Measurements from ENCODE around the gene RFESD. TPM values are rescaled to one million over a fixed set of nuclear protein-coding genes. Genes with fewer than 3 reads are reported as not detected.

RFESD gene
- 1 to 10 TPM in 10 of 12 donors, not detected in 2; 2.5 to 8.3 (median 4.3) TPM for polyA plus RNA-seq (ENCODE audit: insufficient read length in 12 of 12)
- long read RNA-seq, donor 1, partial matches to known transcripts: 0 of 1 reads
- long read RNA-seq, donor 1, other reads (novel, unspliced or antisense): 0 of 1 reads
- long read RNA-seq, donor 2, partial matches to known transcripts: 0 of 4 reads
- long read RNA-seq, donor 2, other reads (novel, unspliced or antisense): 0 of 4 reads
- long read RNA-seq, donor 3, partial matches to known transcripts: 0 of 2 reads
- long read RNA-seq, donor 3, other reads (novel, unspliced or antisense): 0 of 2 reads
- long read RNA-seq, donor 4, partial matches to known transcripts: 0 of 1 reads
- long read RNA-seq, donor 4, other reads (novel, unspliced or antisense): 0 of 1 reads
- long read RNA-seq, donor 5, partial matches to known transcripts: 0 of 3 reads
- long read RNA-seq, donor 5, other reads (novel, unspliced or antisense): 0 of 3 reads
- long read RNA-seq, donor 6: 0 reads
- long read RNA-seq, donor 7, partial matches to known transcripts: 0 of 1 reads
- long read RNA-seq, donor 7, other reads (novel, unspliced or antisense): 0 of 1 reads
- long read RNA-seq, donor 8: 0 reads
- long read RNA-seq, donor 9: 0 reads
- long read RNA-seq, donor 10, partial matches to known transcripts: 0 of 1 reads
- long read RNA-seq, donor 10, other reads (novel, unspliced or antisense): 0 of 1 reads
- long read RNA-seq, donor 11, partial matches to known transcripts: 0 of 3 reads
- long read RNA-seq, donor 11, other reads (novel, unspliced or antisense): 0 of 3 reads

- peak; percentile 94 for DNase-seq
Observed at GRCh38 chr5:95646569-95647431, at the start of gene RFESD. Gene RFESD, plus strand, starts transcription at chr5:95646777. Its CDS starts 5,495 bp downstream, at chr5:95652272.

- no peak for DNase-seq
Observed at GRCh38 chr5:95599252-95599651, 47.3 kb upstream of the RFESD start.

DNA sequence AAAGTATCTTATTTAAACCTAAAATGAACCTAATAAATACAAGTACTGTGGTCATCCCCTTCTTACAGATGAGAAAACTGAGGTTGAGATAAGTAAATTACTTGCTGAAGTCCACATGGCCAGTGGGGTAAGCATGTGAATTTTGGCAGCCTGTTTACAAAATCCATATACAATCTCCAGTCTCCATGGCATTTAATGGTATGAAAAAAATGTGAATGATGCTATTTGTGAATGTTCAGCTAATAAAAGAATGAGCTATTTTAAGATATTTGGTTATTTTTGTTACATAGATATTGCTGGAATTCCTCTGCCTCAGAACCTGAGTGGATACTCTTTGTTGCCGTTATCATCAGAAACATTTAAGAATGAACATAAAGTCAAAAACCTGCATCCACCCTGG lies 46.0 kb upstream of the RFESD start:
- no peak for DNase-seq

DNA sequence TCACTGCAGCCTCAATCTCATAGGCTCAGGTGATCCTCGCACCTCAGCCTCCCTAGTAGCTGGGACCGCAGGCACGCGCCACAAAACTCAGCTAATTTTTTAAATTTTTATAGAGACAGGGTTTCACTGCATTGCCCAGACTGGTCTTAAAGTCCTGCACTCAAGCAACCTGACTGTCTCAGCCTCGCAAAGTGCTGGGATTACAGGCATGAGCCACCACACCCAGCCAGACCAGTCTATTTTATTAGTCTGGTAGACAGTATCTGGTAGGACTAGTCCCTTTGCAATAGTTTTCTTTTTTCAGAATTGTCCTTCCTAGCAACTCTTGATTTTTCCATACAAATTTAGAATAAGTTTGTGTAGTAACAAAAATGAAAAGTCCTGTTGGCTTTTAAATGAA lies 40.8 kb upstream of the RFESD start:
- DNase-seq: no peak

- no peak for DNase-seq
Observed at GRCh38 chr5:95606419-95606818, 40.2 kb upstream of the RFESD start.

DNA sequence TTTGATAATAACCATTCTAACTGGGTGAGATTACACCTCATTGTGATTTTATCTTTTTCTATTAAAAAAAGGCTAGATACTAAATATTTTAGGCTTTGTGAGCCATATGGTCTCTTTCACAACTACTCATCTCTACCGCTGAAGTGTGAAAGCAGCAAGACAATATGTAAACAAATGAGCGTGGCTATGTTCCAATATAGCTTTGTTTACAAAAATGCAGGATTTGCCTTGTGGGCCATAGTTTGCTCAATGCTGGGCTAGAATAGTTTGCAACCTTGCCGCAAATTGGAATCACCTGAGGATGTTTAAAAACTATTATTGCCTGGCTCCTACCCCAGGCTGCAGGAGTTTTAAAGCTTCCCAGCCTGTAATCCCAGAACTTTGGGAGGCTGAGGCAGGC lies 36.9 kb upstream of the RFESD start:
- no peak for DNase-seq

DNA sequence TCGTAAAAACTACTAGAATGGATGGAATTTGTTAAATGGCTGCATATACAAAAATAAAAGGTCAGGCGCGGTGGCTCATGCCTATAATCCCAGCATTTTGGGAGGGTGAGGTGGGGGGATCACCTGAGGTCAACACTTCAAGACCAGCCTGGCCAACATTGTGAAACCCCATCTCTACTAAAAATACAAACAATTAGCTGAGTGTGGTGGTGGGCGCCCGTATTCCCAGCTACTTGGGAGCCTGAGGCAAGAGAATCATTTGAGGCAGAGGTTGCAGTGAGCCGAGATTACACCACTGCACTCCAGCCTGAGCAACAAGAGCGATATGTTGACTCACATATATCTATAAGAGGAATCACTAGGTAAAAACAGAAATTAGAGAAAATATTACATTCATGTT lies 36.0 kb upstream of the RFESD start:
- DNase-seq: no peak

- DNase-seq: no peak
Observed at GRCh38 chr5:95611396-95611795, 35.2 kb upstream of the RFESD start.

GRCh38 chr5:95613514-95613913 lies 33.1 kb upstream of the RFESD start:
- DNase-seq: no peak

- no peak for DNase-seq
Observed at GRCh38 chr5:95615164-95615467, 31.5 kb upstream of the RFESD start.

GRCh38 chr5:95617057-95617456 lies 29.5 kb upstream of the RFESD start:
- no peak for DNase-seq

DNA sequence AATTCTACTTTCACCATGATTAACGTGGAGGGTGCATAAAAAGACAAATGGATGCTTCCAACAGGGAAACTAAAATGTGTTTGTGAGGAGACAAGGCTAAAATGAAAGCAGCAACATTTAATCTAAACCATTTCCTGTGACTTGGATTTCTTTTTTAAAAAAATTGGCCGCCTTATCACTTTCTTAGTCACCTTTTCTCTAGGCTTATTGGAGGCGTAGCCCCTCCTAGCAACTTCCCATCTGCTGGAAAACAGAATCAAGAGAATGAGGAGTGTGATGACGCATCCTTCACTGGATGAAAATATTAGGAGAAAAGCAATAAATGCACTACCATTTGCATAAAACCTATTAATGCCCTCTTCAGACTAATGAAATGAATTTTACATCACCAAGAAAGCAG lies 27.5 kb upstream of the RFESD start:
- no peak for DNase-seq

DNA sequence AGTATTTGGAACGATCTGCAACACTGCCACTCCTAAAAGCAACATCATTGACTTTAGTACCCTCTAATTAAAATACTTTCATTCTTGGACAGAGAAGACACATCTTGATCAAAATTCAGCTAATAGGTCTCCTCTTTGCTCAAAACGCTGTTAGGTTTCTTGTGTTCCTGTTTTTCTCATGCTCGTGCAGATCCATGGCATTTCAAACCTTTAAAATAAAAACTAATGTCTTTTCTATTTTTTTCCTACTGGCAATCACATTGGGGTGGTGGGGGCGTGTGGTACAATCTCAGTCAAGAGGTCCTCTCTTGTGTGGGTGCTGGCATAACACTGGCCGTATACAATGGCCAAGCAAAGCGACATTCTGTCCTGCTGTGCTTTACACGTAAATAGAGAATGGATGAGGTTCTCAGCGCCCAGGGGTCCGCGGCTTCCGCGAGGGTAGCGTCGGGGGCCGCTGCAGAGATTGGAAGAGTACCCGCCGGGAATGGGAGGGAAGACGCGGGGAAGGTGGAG lies 27.0 kb upstream of the RFESD start:
- DNase-seq: no peak

DNA sequence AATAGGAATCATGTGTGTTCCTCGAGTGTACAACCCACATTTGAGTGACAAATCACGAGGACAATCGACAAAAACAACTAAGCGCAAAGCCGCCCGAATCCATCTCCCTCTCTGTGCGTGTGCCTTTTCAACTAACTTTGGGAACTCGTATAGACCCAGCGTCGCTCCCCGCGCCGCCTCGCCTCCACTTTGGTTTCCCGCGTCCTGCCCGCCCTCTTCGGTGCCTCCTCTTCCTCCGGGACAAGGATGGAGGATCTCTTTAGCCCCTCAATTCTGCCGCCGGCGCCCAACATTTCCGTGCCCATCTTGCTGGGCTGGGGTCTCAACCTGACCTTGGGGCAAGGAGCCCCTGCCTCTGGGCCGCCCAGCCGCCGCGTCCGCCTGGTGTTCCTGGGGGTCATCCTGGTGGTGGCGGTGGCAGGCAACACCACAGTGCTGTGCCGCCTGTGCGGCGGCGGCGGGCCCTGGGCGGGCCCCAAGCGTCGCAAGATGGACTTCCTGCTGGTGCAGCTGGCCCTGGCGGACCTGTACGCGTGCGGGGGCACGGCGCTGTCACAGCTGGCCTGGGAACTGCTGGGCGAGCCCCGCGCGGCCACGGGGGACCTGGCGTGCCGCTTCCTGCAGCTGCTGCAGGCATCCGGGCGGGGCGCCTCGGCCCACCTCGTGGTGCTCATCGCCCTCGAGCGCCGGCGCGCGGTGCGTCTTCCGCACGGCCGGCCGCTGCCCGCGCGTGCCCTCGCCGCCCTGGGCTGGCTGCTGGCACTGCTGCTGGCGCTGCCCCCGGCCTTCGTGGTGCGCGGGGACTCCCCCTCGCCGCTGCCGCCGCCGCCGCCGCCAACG lies 26.3 kb upstream of the RFESD start, which contains the start of gene GPR150:
Gene GPR150, plus strand, starts transcription at position 58 of the 840 bp plus-strand sequence. Its CDS starts 189 bp downstream, at position 247.
- no peak for DNase-seq

GRCh38 chr5:95620870-95621838 lies 25.4 kb upstream of the RFESD start:
- no peak for DNase-seq

- DNase-seq: no peak
Observed at GRCh38 chr5:95621839-95622629, 24.5 kb upstream of the RFESD start.

DNA sequence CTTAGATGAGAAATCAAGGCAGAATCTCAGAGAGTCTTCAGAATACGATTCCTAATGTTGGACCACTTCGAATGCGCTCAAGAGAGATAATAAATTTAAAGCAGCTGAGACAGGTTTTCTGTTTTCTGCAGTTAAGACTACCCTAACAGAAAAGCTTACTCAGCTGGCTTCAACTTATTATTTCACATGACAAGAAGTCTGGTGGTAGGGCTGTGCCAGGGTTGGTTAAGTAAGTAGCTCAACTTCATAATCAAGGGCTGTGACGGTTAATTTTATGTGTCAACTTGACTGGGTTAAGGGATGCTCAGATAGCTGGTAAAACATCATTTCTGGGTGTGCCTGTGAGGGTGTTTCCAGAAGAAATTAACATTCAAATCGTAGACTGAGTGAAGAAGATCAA lies 22.9 kb upstream of the RFESD start:
- DNase-seq: no peak

DNA sequence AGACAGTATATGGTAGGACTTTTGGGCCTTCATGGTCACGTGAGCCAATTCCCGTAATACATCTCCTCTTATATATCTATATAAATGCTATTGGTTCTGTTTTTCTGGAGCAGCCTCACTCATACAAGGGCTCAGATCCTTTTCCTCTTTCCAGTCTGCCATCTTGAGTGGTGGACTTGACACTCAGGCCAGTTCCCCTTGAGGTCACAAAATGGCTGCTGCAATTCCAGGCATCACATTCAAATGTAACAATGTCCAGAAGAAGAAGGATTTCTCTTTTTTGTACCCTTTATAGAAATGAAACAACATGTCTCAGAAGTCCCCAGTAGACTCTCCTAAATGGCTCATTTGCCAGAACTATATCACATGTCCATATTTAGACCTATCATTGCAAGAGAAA lies 22.2 kb upstream of the RFESD start:
- DNase-seq: no peak

GRCh38 chr5:95626701-95627100 lies 19.9 kb upstream of the RFESD start:
- DNase-seq: no peak

All from muscle of arm (tissue), 14 donors.